ENCODE measurements around the gene NKD1.

- no peak for TF ChIP-seq CTCF (IDR thresholded peaks at IDR 0.05)
- no peak for TF ChIP-seq POLR2A (IDR thresholded peaks at IDR 0.05)
Observed at GRCh38 chr16:50531359-50531758, 16.8 kb upstream of the NKD1 start.
